Measurements from ENCODE around the gene APBA2. TPM values are rescaled to one million over a fixed set of nuclear protein-coding genes. Genes with fewer than 3 reads are reported as not detected.

Gene APBA2
- total and polyA plus RNA-seq, 11 donors = 0.16 to 1.3 (median 0.40) TPM; not detected in 2

DNA sequence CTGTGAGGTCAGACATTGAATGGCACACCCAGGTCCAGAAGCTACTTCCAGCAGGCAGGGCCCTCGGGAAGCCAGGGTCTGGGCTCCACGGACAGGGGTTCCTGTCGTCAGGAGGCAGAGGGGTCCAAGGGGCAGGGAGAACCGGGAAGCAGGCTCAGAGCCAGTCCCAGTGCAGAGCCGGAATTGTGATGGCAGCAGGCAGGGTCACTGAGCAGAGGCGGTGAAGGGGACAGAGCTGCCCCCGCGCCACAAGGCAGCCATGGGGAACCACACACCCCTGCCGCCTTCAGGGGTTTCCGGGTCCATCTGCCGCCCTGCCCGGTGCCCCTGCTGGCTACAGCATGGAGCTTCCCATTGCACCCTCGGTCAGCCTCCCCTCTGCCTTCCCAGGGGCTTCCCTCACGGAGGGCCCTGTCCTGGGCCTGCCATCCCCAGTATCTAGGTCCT lies 247.0 kb downstream of the APBA2 start:
- no peaks in the 10 kb centered on the region for H3K36me3 ChIP-seq
- DNase-seq (no peak), ATAC-seq (no peak)
- no peak for TF ChIP-seq POLR2A (IDR thresholded peaks at IDR 0.05)
- no peak for TF ChIP-seq CTCF (IDR thresholded peaks at IDR 0.05)
- no peaks in the 10 kb centered on the region for H3K9me3 ChIP-seq
- peaks cover 0 to 17% (median 0%) of the 10 kb centered on the region in 9 donors for H3K27me3 ChIP-seq
- H3K4me3 ChIP-seq = no peak overlapping the region
- intact Hi-C loops (cut with DNase I) = no loop called here
- H3K4me1 ChIP-seq = no peaks in the 10 kb centered on the region
- WGBS, 4 donors = 77 to 86% (median 81%) methylated on average over 11 to 14 of the region's 14 CpGs
- no peak overlapping the region for H3K27ac ChIP-seq

- ATAC-seq (no peak), DNase-seq (no peak)
- H3K27ac ChIP-seq = no peak overlapping the region
- no peak overlapping the region for H3K4me3 ChIP-seq
- H3K4me1 ChIP-seq = no peaks in the 10 kb centered on the region
- H3K27me3 ChIP-seq = peaks cover 0 to 17% (median 0%) of the 10 kb centered on the region in 9 donors
- intact Hi-C loops (cut with DNase I) = no loop called here
- no peaks in the 10 kb centered on the region for H3K36me3 ChIP-seq
- H3K9me3 ChIP-seq = no peaks in the 10 kb centered on the region
- TF ChIP-seq CTCF (IDR thresholded peaks at IDR 0.05) (no peak), POLR2A (IDR thresholded peaks at IDR 0.05) (no peak)
- 80 to 97% (median 92%) methylated on average over 7 to 8 of the region's 8 CpGs for WGBS, 4 donors
Measured at GRCh38 chr15:29133321-29133720, 247.5 kb downstream of the APBA2 start.

GRCh38 chr15:29133791-29134190 lies 248.0 kb downstream of the APBA2 start:
- Histone ChIP-seq H3K27me3 (peaks cover 0 to 14% (median under 1%) of the 10 kb centered on the region in 9 donors), H3K27ac (no peak overlapping the region), H3K4me3 (no peak overlapping the region), H3K9me3 (no peaks in the 10 kb centered on the region), H3K36me3 (no peaks in the 10 kb centered on the region), H3K4me1 (no peaks in the 10 kb centered on the region)
- 81 to 93% (median 89%) methylated on average over 5 of the region's 5 CpGs for WGBS, 4 donors
- ATAC-seq (no peak), DNase-seq (no peak)
- TF ChIP-seq POLR2A (IDR thresholded peaks at IDR 0.05) = no peak
- no peak for TF ChIP-seq CTCF (IDR thresholded peaks at IDR 0.05)
- intact Hi-C loops (cut with DNase I) = no loop called here

DNA sequence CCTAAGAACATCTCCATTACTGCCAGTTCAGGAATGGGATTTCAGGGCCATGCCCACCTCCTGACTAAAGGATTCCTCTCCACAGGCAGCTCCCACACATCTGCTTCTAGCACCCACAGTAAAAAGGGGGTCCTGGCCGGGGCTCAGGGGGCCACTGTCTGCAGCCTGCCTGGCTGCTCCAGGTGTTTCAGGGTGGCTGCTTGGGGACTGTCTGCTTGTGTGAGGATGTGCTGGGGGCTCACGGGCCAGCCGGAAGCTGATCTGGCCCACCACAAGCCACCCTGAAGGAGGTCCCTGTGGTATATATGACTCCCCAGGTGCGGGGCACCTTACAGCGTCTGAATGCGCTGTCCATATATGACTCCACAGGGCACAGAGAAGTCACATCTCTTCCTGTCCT lies 248.5 kb downstream of the APBA2 start:
- peak in 1 of 5 donors; percentile 28 for DNase-seq
- intact Hi-C loops (cut with DNase I) = no loop called here

More for the DNA sequence above, 248.5 kb downstream of the APBA2 start:
- Histone ChIP-seq H3K4me3 (no peak overlapping the region), H3K27me3 (peaks cover 0 to 18% (median 5%) of the 10 kb centered on the region in 9 donors), H3K9me3 (no peaks in the 10 kb centered on the region), H3K27ac (no peak overlapping the region), H3K36me3 (no peaks in the 10 kb centered on the region), H3K4me1 (no peaks in the 10 kb centered on the region)
- TF ChIP-seq CTCF (IDR thresholded peaks at IDR 0.05) (no peak), POLR2A (IDR thresholded peaks at IDR 0.05) (no peak)
- ATAC-seq = no peak
- WGBS, 4 donors = 77 to 97% (median 88%) methylated on average over 5 to 6 of the region's 6 CpGs

Measured in heart left ventricle (tissue), 16 donors.